HG03520 (cell line): ENCODE results near the gene HMMR.
"Not testable (repeated sequence)": the region's sequence is repeated elsewhere in the genome, so short reads cannot be mapped to it uniquely, and the experiment has no call there.

Source experiments
- ATAC-seq: cut with Tn5 transposase; IDR thresholded peaks from one replicate; pipeline ENCODE4 v1.9.1; 2021; ENCODE audit warnings: mild to moderate bottlenecking, moderate library complexity; ENCODE audit not compliant: unreplicated experiment

The HMMR gene

GRCh38 chr5:163505368-163506094 is 45.1 kb downstream of the HMMR start, which contains the start of gene MAT2B:
TSS of gene MAT2B (plus strand) at chr5:163505619. CDS start at chr5:163505687, 68 bp downstream.
- peak; percentile 83 for ATAC-seq

- ATAC-seq: peak; percentile 17
These were observed 45.6 kb downstream of the HMMR start for GRCh38 chr5:163506095-163506457.

- ATAC-seq: no peak
These were observed 46.3 kb downstream of the HMMR start for GRCh38 chr5:163506726-163507125.

GRCh38 chr5:163508753-163509152 is 48.3 kb downstream of the HMMR start:
- ATAC-seq: no peak

- no peak for ATAC-seq
These were observed 49.0 kb downstream of the HMMR start for GRCh38 chr5:163509291-163509951.

GRCh38 chr5:163512526-163512925 is 52.1 kb downstream of the HMMR start:
- ATAC-seq: no peak

GRCh38 chr5:163525096-163525495 is 64.7 kb downstream of the HMMR start:
- ATAC-seq: no peak

- ATAC-seq: no peak
These were observed 69.3 kb downstream of the HMMR start for GRCh38 chr5:163529698-163530097.

- ATAC-seq: no peak
These were observed 70.8 kb downstream of the HMMR start for GRCh38 chr5:163531272-163531671.

- no peak for ATAC-seq
These were observed 72.0 kb downstream of the HMMR start for GRCh38 chr5:163532171-163533084.

- no peak for ATAC-seq
These were observed 72.8 kb downstream of the HMMR start for GRCh38 chr5:163533223-163533622.

- no peak for ATAC-seq
These were observed 74.2 kb downstream of the HMMR start for GRCh38 chr5:163534492-163535094.

- ATAC-seq: no peak
These were observed 74.9 kb downstream of the HMMR start for GRCh38 chr5:163535290-163535689.

- not testable (repeated sequence) for ATAC-seq
These were observed 76.0 kb downstream of the HMMR start for GRCh38 chr5:163536442-163536841.

- ATAC-seq: no peak
These were observed 80.3 kb downstream of the HMMR start for GRCh38 chr5:163540696-163541095.
